HG03469 (cell line): ENCODE results near the gene SETBP1.
A peak's percentile ranks its signal among the peaks of the same experiment; 100 is the strongest.

Source experiments
- ATAC-seq: cut with Tn5 transposase; IDR thresholded peaks from one replicate; pipeline ENCODE4 v1.9.1; 2021; ENCODE audit warnings: mild to moderate bottlenecking, moderate library complexity, moderate number of reproducible peaks; ENCODE audit not compliant: unreplicated experiment

Gene SETBP1

DNA sequence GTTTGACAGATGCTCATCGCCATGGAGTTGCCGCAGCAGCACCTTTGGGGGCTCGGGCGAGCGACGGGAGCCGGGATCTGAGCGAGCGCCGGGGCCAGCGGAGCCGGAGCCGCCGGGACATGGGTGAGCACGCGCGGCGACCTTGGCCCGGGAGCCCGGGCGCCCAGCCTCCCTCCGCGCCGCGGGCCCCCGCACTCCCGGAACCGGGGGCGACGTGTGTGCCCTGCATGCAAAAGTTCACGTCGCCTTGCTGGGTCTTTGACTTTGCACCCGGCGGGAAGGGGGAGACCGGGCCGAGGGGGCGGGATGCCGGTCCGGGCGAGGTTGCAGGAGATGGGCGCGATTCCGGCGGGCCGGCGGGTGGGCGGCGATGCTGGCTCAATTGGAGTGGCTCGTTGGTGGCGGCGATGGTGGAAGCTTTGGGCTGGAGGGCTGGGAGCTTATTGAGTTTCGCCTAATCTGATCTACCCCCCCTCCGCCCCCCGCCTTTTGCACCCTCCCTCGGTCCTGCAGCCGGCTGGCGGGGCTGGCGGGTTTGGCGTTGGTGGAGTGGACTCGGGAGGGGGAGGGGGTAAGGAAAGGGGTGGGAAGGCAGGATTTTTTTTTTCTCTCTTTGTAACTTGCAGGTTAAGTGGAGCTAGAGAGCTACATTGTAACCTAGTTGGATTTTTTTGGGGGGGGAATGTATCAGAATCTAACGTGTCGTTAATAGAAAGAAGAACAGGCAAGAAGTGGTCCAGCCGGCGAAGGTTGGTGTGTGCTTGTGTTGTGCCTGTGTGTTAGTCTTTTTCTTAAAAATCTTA, at the start of gene SETBP1:
TSS of gene SETBP1 (plus strand) at position 616 of the 803 bp plus-strand sequence. CDS start 20,459 bp downstream, outside the sequence.
- ATAC-seq: no peak

- ATAC-seq: no peak
Measured at GRCh38 chr18:44632469-44633145, 48.1 kb upstream of the SETBP1 start.

DNA sequence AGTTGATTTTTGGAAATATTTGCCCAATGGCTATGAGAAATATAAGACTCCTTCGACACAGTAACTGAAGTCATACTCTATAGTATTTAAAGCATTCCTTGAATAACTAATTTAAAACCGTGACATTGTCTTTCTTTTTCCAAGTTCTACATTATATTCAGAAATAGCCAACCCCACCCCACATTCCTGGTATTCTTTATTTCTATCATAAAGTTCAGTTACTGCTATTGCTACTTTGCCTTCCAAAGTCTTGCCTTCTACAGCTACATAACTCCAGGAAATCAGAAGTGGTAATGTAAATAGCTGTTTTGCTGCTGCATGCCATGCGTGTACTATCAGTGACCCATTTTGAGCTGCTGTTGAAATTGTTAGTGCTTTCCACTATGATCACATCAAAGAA, 45.1 kb upstream of the SETBP1 start:
- no peak for ATAC-seq

- ATAC-seq: peak; percentile 68
Measured at GRCh38 chr18:44636241-44636640, 44.4 kb upstream of the SETBP1 start.

GRCh38 chr18:44637210-44638033, 43.3 kb upstream of the SETBP1 start:
- ATAC-seq: no peak

DNA sequence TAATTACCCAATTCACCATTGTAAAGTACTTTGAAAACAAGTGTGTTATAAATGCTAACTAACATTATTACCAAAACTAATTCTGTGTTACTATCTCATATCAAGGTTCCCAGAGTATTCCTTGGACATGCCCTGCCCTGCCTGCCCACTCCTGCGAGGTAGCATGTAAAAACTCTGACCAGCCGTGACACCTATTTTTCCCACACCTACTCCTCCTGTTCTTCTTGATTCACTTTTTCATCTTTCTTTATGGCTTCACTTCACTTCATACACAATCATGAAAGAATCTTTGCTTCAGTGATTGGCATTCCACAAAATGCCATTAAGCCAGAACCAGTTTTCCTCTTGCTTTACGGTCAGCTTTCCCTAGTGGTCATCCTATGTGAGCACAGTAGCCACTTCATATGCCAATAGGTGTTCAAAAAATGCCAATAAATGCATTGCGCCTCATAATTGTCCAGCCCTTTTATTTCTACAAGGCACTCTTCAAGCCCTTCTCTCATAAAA, 42.6 kb upstream of the SETBP1 start:
- ATAC-seq: no peak

- no peak for ATAC-seq
Measured at GRCh38 chr18:44638811-44639210, 41.9 kb upstream of the SETBP1 start.

DNA sequence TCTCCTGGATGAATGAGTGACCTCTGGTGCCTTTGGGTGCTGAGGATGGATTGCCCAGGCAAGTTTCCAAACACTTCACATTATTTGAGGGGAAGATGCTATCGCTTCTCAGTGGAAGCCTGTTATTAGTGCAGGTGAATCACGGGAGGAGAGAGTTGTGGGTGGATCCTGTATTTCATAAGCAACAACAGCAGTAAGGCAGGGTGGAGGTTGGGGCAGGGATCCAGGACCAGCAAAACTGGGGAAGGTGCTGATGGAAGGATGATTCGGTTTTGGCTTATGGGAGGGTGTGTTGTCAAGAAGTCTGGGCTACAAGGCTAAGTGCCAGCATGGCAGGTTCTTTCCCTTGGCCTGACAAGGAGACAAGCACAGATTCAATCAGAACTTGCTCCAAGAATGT, 37.7 kb upstream of the SETBP1 start:
- ATAC-seq: no peak

DNA sequence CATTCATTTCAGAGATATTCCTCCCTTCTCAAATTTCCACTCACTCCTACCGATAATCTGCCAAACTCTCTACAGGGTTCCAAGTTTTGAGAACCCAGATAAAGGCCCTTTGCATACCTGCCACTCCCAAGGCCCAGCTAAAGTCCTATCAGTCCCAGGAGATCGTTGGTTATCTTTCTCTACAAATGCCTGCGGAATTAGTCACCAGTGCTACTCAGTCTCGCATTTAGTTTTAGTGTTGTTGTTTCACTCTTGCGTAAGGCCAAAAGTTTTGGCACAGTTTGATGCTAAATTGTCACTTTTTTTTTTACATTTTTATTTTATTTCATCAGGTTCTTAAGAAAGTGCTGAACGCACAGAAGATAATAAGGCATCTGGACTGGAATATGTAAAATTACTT, 29.2 kb upstream of the SETBP1 start:
- no peak for ATAC-seq

DNA sequence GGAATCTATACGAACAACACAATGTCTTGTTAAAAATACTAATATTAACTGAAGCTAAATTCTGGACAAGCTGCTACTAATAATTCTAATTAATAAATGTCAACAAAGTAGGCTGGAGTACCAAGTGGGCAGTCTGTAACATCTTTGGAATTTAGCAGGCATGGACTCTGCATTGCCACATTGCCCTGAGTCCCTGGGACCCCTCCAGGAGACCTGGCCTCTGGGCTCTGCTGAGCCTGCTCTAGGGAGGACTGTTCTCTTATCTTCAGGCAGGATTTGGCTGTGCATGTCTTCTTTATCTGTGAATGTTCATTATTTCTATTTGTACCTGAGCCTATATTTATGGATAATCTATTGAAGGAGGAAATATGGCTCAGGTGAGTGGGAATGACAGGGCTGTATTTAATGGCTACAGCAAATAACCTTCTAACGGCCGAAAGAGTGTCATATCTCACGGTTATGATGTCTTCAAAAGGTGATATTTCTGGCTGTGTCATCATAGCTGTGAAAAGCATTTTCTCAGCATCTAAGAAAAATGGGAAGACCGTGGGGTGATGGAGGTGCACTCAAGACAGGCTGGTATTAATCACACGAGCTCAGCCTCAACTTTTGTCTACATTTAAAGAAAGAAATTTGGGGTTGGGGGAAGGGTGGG, 28.6 kb upstream of the SETBP1 start:
- ATAC-seq: no peak

DNA sequence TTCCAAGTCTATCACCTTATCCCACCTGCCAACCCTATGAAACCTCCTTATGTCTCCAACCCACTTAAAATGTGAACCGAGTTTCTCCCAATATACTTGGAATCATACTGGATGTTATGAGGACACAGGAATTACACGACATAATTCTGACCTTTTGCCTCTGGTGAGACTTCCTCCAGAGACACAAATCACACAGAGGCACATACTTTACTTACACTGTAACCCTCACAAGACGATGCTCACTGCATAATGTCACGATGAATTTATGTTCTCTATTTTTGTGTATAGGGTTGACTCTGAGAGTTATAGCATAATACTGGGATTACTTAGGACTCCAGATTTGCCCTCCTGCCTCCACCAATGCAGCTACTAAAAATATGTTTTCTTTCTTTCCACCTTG, 28.0 kb upstream of the SETBP1 start:
- no peak for ATAC-seq

GRCh38 chr18:44654573-44654972, 26.1 kb upstream of the SETBP1 start:
- ATAC-seq: no peak

- no peak for ATAC-seq
Measured at GRCh38 chr18:44655435-44655834, 25.3 kb upstream of the SETBP1 start.

GRCh38 chr18:44659771-44660170, 20.9 kb upstream of the SETBP1 start:
- ATAC-seq: no peak

DNA sequence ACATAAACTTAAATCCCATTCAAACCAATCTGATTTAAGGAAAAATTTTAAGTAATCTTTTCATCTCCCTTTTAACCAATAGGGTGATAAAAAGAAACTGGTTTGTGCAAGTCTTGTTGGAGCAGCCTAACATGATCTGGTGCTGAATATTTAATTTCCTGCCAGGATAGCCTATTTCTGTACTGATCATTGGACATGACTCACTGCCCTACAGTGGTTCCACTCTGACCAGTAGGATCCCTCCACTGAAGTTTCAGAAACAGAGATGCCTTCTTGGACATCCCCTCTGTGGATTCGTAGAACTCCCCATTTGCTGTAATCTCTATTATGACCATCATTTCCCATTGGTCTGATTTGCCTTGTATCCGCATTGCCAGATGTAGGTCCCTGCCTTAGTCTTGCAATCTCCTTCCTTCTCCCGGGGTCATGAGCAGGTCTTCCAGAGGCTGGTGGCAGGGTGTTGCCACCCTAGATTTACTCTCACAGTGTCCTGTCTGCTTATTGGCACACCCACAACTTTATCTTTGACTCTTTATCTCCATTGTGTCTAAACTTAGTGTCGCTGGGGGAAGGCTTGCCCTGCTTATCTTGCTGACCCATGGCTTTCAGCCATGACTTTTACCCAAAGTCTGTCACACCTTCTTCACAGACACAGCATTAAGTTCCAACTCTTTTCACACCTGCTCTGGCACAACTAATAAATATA, 12.3 kb upstream of the SETBP1 start:
- ATAC-seq: no peak

DNA sequence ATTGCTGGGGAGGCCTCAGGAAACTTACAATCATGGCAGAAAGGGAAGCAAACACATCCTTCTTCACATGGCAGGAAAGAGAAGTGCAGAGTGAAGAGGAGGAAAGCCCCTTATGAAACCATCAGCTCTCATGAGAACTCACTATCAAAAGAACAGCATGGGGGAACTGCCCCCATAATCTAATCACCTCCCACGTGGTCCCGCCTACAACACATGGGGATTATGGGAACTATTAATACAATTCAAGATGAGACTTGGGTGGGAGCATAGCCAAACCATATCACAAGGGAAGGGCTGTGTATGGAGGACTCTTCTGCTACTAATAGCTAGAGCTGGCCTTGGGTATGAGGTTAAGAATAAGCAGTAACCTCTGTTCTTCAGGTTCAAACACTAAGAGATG, 8.8 kb upstream of the SETBP1 start:
- no peak for ATAC-seq

- no peak for ATAC-seq
Measured at GRCh38 chr18:44672506-44672905, 8.2 kb upstream of the SETBP1 start.

- no peak for ATAC-seq
Measured at GRCh38 chr18:44673256-44673880, 7.3 kb upstream of the SETBP1 start.

DNA sequence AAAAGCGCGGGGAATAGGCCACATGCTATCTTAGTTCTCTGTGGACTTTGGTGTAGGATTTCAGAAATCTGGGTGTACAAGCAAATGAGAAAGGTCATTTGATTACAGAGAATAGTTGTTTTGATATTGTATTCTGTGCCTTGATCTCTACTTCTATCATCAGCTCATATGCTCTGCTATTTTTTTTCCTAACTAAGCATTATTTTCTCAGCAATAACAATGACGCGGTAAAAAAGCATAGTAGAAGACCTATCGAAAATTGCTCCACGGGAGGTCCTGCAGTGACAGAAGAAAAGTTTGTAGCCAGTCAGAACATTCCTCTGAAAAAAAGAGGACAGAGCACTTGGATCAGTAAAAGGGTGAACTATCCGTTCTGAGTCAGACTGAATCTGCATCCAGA, 2.8 kb upstream of the SETBP1 start:
- ATAC-seq: no peak

- no peak for ATAC-seq
Measured at GRCh38 chr18:44678725-44679055, 2.0 kb upstream of the SETBP1 start.
